GM21576 (cell line): ENCODE data around the gene GALR3.
"Not testable (repeated sequence)": the region's sequence is repeated elsewhere in the genome, so short reads cannot be mapped to it uniquely, and the experiment has no call there.

ENCODE experiments used
- ATAC-seq: cut with Tn5 transposase; IDR thresholded peaks from one replicate; pipeline ENCODE4 v1.9.1; 2021; ENCODE audit warnings: mild to moderate bottlenecking, moderate library complexity; ENCODE audit not compliant: unreplicated experiment

Gene GALR3

DNA sequence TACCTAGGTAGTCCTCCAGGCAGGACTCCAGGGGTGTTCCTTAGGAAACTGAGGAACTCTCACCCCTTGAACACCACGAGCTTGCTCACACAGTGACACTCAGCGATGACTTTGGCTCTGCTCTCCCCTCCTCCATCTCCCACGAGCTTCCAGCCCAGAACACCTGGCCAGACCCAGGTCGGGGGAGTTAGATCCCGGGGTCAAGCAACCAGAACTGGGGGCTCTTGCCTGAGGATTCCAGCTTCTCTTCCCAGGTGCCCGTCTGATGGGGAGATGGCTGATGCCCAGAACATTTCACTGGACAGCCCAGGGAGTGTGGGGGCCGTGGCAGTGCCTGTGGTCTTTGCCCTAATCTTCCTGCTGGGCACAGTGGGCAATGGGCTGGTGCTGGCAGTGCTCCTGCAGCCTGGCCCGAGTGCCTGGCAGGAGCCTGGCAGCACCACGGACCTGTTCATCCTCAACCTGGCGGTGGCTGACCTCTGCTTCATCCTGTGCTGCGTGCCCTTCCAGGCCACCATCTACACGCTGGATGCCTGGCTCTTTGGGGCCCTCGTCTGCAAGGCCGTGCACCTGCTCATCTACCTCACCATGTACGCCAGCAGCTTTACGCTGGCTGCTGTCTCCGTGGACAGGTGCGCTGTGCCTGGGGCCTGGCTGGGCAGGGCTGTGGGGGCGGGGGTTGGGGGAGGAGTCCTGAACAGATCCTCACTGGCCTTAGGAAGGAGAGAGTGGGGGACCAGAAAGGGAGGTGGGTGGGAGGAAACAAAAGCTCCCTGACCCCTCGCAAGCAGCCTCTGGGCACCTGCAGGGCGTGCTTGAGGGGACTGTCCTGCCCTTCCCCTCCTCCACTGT lies at the start of gene GALR3:
Gene GALR3 (plus strand): TSS at position 249 of the 852 bp plus-strand sequence. CDS start 25 bp downstream, at position 274.
- ATAC-seq: no peak

DNA sequence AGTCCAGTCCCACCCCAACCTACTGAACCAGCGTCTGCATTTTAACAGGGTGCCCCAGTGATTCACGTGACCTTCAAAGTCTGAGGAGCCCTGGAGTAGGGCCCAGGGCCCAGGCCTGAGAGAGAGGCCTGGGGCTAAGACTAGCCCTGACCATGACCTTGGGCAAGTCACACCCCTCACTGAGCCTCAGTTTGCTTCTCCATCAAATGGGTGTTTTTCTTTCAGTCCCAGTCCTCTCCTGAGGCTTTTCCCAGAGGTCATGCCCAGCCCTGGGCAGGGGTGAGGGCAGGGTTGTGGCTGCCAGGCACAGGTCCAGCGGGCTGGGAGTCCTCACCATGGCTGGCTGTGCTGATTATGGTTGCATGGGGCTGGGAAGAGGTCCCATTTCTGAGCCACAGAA lies 48.5 kb upstream of the GALR3 start:
- no peak for ATAC-seq

GRCh38 chr22:37775785-37776638 lies 47.2 kb upstream of the GALR3 start:
- ATAC-seq: no peak

DNA sequence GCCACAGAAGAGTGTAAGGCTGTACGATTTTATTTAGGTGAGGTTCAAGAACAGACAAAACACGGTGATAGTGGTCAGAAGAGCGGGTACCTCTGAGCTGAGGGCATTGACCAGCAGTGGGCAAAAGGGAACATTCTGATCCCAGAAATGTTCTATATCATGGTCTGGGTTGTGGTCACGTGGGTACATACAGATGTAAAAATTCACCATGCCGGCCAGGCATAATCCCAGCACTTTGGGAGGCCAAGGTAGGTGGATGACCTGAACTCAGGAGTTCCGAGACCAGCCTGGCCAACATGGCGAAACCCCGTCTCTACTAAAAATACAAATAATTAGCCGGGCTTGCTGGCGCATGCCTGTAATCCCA lies 46.6 kb upstream of the GALR3 start:
- no peak for ATAC-seq

DNA sequence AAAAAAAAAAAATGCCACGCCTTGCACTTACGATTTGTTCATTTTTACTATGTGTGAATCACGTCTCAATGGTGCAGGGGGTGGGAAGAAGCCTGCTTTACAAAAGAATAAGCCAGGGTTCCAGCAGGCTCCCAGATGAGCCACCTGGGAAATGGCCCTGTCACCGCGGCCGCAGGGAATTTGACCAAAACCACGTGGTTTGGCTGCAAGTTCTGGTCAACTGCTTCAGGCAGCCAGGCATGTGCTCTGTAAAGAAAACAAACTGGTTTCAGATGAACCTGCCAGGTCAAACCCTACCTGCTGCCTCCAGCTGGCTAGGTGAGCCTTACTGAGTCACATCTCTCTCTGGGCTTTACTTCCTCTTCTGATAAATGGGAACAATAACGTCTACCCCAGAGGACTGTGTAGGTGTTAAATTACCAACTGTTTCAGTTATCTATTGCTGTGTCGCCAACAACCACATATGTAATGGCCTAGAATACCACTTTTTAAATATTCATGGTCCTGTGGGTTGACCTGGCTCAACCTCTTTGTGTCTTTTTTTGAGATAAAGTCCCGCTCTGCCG lies 46.0 kb upstream of the GALR3 start:
- ATAC-seq: no peak

DNA sequence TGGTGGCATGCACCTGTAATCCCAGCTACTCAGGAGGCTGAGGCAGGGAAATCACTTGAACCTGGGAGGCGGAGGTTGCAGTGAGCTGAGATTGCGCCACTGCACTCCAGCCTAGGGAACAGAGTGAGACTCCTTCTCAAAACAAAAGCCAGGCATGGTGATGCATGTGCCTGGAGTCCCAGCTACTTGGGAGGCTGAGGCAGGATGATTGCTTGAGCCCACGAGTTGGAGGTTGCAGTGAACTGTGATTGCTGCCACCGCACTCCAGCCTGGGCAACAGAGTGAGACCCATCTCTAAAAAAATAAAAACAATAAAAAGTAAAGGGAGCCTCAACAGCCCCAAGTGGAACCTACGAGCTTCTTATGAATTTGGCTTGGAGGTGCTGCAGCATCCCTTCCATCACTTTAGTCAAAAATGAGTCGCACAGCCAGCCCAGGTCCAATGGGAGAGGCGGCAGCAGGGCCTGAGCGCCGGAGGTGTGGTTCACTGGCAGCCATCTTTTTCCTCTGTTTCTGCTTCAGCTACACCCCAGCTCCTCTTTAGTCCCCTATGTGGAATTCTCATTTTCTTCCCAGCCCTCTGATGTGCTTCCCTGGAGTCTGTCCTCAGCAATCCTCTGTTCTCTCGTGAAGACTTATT lies 44.7 kb upstream of the GALR3 start:
- ATAC-seq: no peak

DNA sequence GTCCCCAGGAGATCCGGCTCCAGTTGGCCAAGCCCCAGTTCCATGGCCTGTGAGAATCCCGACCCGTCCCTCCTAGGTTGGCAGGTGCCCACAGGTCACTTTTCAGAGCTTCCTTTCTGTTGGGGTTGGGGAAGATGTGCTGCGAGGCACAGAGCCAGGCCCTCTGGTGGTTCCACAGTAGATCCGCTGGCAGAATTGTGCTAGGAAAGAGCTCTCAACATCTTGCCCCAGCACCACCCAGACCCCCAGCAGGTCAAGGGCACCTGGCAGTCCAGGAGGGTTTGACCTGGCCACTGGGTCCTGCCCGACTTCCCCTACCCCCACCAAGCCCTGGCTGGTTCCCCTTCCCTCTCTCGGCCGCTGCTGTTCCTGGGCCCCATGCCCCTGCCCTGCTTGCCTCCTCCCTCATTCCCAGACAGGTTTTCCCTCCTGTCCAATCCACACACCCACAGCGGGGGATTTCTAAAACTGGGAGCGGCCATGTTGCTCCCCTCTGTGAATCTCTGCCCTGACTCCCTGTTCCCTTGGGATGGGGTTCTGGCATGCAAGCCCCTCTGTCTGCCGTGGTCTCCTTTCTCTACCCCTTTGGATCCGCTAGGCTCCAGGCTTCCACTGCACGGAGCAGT lies 41.6 kb upstream of the GALR3 start:
- no peak for ATAC-seq

DNA sequence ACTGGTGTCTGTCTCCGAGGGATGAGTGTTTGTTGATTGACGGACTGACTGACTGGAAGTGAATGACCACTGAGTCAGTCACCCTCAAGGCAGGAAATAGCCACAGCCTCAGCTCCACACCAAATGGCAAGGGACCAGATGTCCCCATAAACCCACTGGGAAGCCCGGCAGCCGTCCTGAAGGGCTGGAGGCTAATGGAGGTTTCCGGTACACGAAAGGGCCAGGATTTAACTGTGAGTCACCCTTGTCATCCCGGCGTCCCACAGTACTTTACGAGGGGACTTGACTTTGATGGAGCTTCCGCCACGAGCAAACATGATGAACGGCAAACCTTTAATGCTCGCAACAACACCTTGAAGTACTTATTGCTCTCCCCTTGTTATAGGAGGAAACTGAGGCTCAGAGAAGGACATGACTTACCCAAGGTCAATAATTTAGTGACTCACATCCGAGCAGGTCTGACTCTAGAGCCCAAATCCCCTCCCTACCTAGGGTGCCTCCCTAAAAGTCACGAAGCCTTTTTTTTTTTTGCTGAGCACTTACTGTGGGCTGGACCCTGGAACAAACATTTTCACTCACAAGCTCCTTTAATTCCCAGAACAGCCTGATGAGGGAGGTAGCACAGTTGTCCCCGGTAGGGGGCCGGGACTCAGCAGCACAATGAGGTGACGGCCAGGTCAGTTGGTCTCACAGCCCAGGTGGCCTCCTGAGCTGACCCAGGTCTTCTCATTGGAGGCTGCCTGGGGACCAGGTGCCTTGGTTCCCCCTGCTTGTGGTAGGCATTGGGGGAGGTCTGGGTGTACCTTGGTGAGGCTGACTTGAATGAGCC lies 40.6 kb upstream of the GALR3 start:
- no peak for ATAC-seq

DNA sequence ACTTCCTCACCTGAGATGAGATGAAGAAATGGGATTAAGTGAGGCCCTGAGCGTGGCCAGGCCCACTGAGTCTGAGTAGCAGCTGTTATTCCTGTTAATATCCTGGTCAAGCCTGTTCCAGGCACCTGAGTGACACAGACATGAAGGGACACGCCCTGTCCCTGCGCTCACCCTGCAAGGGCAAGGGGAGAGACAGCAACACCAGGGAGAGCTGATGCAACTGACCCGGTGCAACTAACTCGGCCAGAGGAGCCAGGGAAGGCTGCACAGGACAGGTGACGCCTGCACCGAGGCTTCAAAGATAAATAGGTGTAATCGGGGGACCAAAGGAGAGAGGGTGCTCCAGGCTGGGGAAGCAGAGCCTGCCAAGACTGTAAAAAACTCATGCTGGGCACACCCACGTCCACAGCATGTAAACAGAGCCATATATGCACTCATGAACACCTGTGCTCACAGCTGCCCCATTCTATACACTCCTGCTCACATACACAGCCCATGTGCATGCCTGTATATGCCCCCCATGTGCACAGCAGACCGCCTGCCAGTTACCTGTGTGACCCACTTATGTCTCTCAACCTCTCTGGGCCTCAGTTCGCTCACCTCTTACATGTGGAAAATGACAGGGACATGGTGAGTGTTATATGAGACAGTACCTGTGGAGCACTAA lies 38.2 kb upstream of the GALR3 start:
- ATAC-seq: no peak

GRCh38 chr22:37790234-37790633 lies 32.9 kb upstream of the GALR3 start:
- ATAC-seq: no peak

GRCh38 chr22:37792494-37792893 lies 30.7 kb upstream of the GALR3 start:
- no peak for ATAC-seq

DNA sequence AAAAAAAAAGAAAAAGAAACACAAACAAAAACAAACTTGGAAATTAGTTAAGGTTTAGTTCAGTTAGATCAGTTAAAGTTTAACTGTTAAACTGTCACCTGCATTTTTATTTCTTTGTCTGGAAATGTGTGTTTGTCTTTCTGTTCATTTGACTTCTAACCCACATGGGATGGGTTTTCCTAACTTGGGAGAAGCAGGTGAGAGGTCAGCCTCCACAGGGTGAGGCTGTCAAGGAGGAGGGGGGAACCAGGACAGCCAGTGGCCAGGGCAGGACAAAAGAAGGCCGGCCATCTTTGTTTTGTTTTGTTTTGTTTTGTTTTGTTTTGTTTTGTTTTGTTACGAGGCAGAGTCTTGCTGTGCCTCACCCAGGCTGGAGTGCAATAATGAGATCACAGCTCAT lies 28.8 kb upstream of the GALR3 start:
- ATAC-seq: no peak

- ATAC-seq: no peak
Observed at GRCh38 chr22:37796079-37796478, 27.1 kb upstream of the GALR3 start.

DNA sequence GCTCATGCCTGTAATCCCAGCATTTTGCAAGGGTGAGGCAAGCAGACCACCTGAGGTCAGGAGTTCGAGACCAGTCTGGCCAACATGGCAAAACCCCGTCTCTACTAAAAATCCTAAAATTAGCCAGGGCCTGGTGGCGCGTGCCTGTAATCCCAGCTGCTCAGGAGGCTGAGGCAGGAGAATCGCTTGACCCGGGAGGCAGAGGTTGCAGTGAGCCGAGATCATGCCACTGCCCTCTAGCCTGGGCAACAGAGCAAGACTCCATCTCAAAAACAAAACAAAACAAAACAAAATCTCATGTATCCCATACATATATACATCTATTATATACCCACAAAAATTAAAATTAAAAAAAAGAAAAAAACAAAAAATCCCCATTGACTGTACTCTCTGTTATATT lies 25.9 kb upstream of the GALR3 start:
- ATAC-seq: not testable (repeated sequence)

GRCh38 chr22:37797874-37798500 lies 25.2 kb upstream of the GALR3 start:
- ATAC-seq: no peak

DNA sequence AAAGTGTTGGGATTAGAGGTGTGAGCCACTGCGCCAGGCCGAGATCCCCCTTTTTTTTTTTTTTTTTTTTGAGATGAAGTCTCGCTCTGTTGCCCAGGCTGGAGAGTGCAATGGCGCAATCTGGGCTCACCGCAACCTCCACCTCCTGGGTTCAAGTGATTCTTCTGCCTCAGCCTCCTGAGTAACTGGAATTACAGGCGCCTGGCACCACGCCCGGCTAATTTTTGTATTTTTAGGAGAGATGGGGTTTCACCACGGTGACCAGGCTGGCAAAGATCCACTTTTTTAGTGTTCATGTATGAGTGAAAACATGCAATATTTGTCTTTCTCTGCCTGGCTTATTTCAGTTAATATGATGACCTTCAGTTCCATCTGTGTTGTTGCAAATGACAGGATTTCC lies 23.2 kb upstream of the GALR3 start:
- not testable (repeated sequence) for ATAC-seq

DNA sequence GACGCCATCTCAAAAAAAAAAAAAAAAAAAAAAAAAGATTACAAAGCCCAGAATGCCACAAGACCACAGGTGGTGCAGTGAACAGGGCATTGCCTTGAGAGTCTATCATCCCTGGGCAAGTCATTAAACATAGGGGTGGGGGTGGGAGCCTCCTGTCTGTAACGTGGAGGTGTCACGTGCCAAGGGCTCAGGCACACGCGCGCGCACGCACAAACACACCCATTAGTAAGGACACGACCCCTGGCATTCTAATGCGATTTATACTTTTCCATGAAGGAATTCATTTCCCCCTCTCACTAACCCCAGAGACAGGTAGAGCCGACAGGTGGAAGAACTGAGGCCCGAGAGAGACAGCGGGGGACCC lies 21.3 kb upstream of the GALR3 start:
- ATAC-seq: no peak

DNA sequence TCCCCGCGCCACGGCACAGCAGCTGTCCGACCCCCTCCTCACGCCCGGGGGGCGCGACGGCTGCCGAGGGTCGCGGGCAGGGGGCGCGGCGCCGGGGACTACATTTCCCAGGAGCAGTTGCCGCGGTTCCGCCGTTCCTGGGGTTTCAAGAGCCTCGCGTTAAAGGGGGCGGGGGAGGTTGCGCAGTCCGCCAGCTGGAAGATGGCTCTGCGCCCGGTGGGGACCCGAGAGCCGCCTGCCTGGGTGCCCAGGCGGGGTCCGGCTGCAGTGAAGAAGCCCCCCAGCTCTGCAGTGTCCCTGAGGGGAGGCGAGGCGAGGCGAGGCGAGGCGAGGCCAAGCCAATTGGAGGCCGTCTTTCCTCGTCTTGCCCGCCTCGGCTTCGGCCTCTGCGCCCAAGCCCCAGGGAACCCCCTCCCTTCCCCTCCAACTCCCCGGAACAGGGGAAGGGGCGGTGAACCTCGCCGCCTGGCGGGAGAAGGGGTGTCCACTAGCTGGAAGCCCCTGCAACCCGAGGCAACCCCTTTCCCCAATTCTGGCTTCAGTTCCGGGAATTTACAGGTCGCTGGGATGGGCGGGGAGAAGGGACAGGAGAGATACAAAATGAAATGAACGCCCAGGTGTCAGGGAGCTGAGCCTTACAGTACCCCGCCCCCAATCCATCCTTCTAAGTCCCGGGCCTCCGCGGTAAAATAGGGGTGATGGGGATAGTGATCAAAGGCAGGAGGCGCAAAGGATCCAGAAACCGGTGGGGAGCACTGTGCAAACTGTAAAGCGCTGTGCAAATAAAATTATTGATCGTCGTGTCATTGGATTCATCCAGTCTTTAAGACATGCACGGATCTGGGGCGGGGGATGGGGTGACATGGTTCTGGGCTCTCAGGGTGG lies 20.6 kb upstream of the GALR3 start:
- no peak for ATAC-seq
